GM23338 (cell line): ENCODE data around the gene LTBP2. TPM values are rescaled to one million over a fixed set of nuclear protein-coding genes. Genes with fewer than 3 reads are reported as not detected.

Experiments
- ATAC-seq: fragments of 200-7000 bp; cut with Tn5 transposase; 3 replicates; pipeline ENCODE4 v1.9.1; 2020
- DNase-seq: peaks from one replicate; pipeline ENCODE4 v3.0.0-alpha.2; 2015; ENCODE audit warnings: low spot score
- H2AFZ ChIP-seq: fragments of 200-600 bp; sonication (generic); 2 replicates; pipeline ENCODE4 v1.8.0; 2016; ENCODE audit warnings: antibody characterized with exemption, mild to moderate bottlenecking, moderate library complexity
- H3F3A ChIP-seq: fragments of 200-600 bp; sonication (generic); replicated peaks from 2 replicates; pipeline ENCODE4 v1.8.0; 2017; ENCODE audit warnings: antibody characterized with exemption, mixed run types, low read depth
- H3K27ac ChIP-seq: fragments of 200-600 bp; sonication (generic); 2 replicates; pipeline ENCODE4 v1.6.1; 2016; ENCODE audit warnings: low read depth
- H3K27me3 ChIP-seq: fragments of 200-600 bp; sonication (generic); 2 replicates; pipeline ENCODE4 v1.8.0; 2016; ENCODE audit warnings: mild to moderate bottlenecking, mixed run types, moderate library complexity; ENCODE audit not compliant: insufficient read depth
- H3K36me3 ChIP-seq: fragments of 200-600 bp; sonication (generic); 2 replicates; pipeline ENCODE4 v1.8.0; 2016; ENCODE audit warnings: mild to moderate bottlenecking; ENCODE audit not compliant: insufficient read depth
- H3K4me1 ChIP-seq: fragments of 200-600 bp; sonication (generic); 2 replicates; pipeline ENCODE4 v1.8.0; 2016; ENCODE audit warnings: mild to moderate bottlenecking, moderate library complexity; ENCODE audit not compliant: insufficient read depth
- H3K4me2 ChIP-seq: fragments of 200-600 bp; sonication (generic); 2 replicates; pipeline ENCODE4 v1.7.1; 2017; ENCODE audit warnings: mixed run types
- H3K4me3 ChIP-seq: fragments of 200-600 bp; sonication (generic); 2 replicates; pipeline ENCODE4 v1.6.1; 2016; ENCODE audit warnings: mixed run types
- H3K79me2 ChIP-seq: fragments of 200-600 bp; sonication (generic); replicated peaks from 2 replicates; pipeline ENCODE4 v1.8.0; 2017; ENCODE audit warnings: mild to moderate bottlenecking; ENCODE audit not compliant: insufficient read depth
- H3K9me2 ChIP-seq: fragments of 200-600 bp; sonication (generic); 2 replicates; pipeline ENCODE4 v1.8.0; 2017; ENCODE audit not compliant: insufficient read depth
- H4K20me1 ChIP-seq: fragments of 200-600 bp; sonication (generic); replicated peaks from 2 replicates; pipeline ENCODE4 v1.8.0; 2017; ENCODE audit warnings: mild to moderate bottlenecking; ENCODE audit not compliant: insufficient read depth
- H3K27ac Mint-ChIP-seq: 2 replicates; pipeline ENCODE4 v1.8.0; 2020; ENCODE audit warnings: inconsistent platforms, mild to moderate bottlenecking, moderate library complexity, mixed read lengths
- H3K27me3 Mint-ChIP-seq: 3 replicates; pipeline ENCODE4 v1.8.0; 2022; ENCODE audit warnings: low read depth, mild to moderate bottlenecking, moderate library complexity, mixed read lengths, inconsistent platforms; ENCODE audit not compliant: insufficient read depth, poor library complexity
- H3K36me3 Mint-ChIP-seq: 3 replicates; pipeline ENCODE4 v1.8.0; 2021; ENCODE audit warnings: low read depth, mild to moderate bottlenecking, inconsistent platforms, moderate library complexity, mixed read lengths
- H3K4me1 Mint-ChIP-seq: 3 replicates; pipeline ENCODE4 v1.8.0; 2020; ENCODE audit warnings: mild to moderate bottlenecking, inconsistent platforms, mixed read lengths
- H3K4me3 Mint-ChIP-seq: 3 replicates; pipeline ENCODE4 v1.8.0; 2021; ENCODE audit warnings: moderate library complexity, mild to moderate bottlenecking, inconsistent platforms, mixed read lengths
- H3K9me3 Mint-ChIP-seq: 3 replicates; pipeline ENCODE4 v1.8.0; 2020; ENCODE audit warnings: moderate library complexity, mild to moderate bottlenecking, inconsistent platforms, mixed read lengths
- CREB1 ChIP-seq: fragments of 250-450 bp; sonication (Bioruptor Pico); IDR thresholded peaks from 2 replicates; pipeline ENCODE4 v1.5.0; 2020; ENCODE audit warnings: low read depth, mild to moderate bottlenecking, moderate library complexity
- EZH2phosphoT487 ChIP-seq: fragments of 200-600 bp; sonication (generic); IDR thresholded peaks from one replicate; pipeline ENCODE4 v1.8.1; 2018; ENCODE audit warnings: antibody characterized with exemption; ENCODE audit not compliant: unreplicated experiment
- JUNB ChIP-seq: IDR thresholded peaks from one replicate; pipeline ENCODE4 v1.6.1; 2016; ENCODE audit warnings: antibody characterized with exemption; ENCODE audit not compliant: unreplicated experiment
- NANOG ChIP-seq: IDR thresholded peaks from 2 replicates; pipeline ENCODE4 v1.6.1; 2016; ENCODE audit warnings: antibody characterized with exemption, borderline replicate concordance
- POLR2AphosphoS5 ChIP-seq: IDR thresholded peaks from 2 replicates; pipeline ENCODE4 v1.6.1; 2016; ENCODE audit warnings: antibody characterized with exemption, low read depth
- STAT1 ChIP-seq: IDR thresholded peaks from one replicate; pipeline ENCODE4 v1.6.1; 2016; ENCODE audit warnings: antibody characterized with exemption; ENCODE audit not compliant: unreplicated experiment
- ZNF114 ChIP-seq: fragments of 250-450 bp; sonication (Bioruptor Pico); IDR thresholded peaks from 2 replicates; pipeline ENCODE4 v1.5.0; 2020; ENCODE audit warnings: mild to moderate bottlenecking, moderate library complexity
- polyA plus RNA-seq: library from polyadenylated mRNA; unstranded; fragments of >200 nt; fragmentation: Nextera tagmentation; extraction: Ambion mirVana; gene quantifications from 2 replicates; pipeline ENCODE4 v1.2.1, GENCODE V29; 2016
- total RNA-seq: library from RNA; depleted of rRNA; stranded (reverse); fragments of >200 nt; shearing (Covaris generic); gene quantifications from 2 replicates; pipeline ENCODE4 v1.2.3, GENCODE V29; 2014
- TF ChIP-seq, protein P1 (sequence below): IDR thresholded peaks from one replicate; pipeline ENCODE4 v1.6.1; 2018; ENCODE audit warnings: antibody characterized with exemption; ENCODE audit not compliant: unreplicated experiment
- TF ChIP-seq, protein P2 (sequence below), 2 experiments: fragments of 200-600 bp in 1 of 2; sonication (generic) in 1 of 2; conservative IDR thresholded peaks; 2 replicates each; pipeline versions ENCODE4 v1.5.1 to v1.6.1; 2016 to 2017; ENCODE audit warnings: antibody characterized with exemption in 2 of 2, low read depth in 2 of 2, mild to moderate bottlenecking in 2 of 2, moderate library complexity in 1 of 2

LTBP2 gene
- total and polyA plus RNA-seq, 2 experiments from 2014 or later: 0.27 to 0.49 TPM

DNA sequence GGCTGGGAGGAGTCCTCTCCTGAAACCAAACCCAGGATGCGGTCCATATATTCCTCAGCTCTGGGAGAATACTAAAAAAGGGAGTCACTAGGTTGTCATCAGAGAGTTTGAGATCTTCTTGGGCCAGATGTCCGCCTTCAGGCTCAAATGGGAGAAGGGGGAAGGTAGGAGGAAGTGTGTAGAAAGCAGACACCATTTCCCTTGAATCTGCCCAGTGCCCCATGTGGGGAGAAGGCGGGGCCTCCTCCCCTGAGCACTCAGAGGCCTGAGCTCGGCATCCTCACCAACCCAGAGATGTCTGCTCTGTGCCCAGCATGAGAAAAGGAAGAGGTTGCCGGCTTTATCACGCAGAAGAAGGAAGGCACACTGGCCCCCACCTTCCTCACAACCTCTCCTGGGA is 37.3 kb downstream of the LTBP2 start (continued):
- TF ChIP-seq, protein P1, sequence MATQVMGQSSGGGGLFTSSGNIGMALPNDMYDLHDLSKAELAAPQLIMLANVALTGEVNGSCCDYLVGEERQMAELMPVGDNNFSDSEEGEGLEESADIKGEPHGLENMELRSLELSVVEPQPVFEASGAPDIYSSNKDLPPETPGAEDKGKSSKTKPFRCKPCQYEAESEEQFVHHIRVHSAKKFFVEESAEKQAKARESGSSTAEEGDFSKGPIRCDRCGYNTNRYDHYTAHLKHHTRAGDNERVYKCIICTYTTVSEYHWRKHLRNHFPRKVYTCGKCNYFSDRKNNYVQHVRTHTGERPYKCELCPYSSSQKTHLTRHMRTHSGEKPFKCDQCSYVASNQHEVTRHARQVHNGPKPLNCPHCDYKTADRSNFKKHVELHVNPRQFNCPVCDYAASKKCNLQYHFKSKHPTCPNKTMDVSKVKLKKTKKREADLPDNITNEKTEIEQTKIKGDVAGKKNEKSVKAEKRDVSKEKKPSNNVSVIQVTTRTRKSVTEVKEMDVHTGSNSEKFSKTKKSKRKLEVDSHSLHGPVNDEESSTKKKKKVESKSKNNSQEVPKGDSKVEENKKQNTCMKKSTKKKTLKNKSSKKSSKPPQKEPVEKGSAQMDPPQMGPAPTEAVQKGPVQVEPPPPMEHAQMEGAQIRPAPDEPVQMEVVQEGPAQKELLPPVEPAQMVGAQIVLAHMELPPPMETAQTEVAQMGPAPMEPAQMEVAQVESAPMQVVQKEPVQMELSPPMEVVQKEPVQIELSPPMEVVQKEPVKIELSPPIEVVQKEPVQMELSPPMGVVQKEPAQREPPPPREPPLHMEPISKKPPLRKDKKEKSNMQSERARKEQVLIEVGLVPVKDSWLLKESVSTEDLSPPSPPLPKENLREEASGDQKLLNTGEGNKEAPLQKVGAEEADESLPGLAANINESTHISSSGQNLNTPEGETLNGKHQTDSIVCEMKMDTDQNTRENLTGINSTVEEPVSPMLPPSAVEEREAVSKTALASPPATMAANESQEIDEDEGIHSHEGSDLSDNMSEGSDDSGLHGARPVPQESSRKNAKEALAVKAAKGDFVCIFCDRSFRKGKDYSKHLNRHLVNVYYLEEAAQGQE: no peak

DNA sequence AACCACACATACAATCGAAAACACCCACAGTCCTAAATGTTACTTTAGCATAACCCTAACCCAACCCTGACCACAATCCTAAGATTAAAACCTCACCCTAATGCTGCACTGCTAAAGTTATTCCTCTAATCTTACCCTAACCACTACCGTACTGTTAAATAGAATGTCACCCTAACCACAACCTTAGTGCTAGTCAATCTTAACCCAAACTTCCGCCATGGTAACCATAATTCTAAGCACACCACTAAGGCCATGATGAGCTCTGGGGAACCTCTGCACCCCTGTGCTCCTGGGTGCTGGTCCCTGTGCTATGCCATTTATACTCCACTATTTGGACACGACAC is 38.0 kb downstream of the LTBP2 start:
- Mint-ChIP-seq H3K27ac (no peak overlapping the region), H3K9me3 (no peaks in the 10 kb centered on the region), H3K36me3 (no peaks in the 10 kb centered on the region), H3K27me3 (peaks cover 13% of the 10 kb centered on the region), H3K4me1 (peaks cover 31% of the 10 kb centered on the region; the same call in 2 of the 3 replicates), H3K4me3 (no peak overlapping the region)
- Histone ChIP-seq H3K4me1 (no peaks in the 10 kb centered on the region), H3K9me2 (no peaks in the 10 kb centered on the region), H3K4me3 (no peak overlapping the region), H3K27ac (no peak overlapping the region), H2AFZ (no peak overlapping the region; the same call in 1 of the 2 replicates), H3F3A (no peaks in the 10 kb centered on the region), H3K4me2 (no peak overlapping the region), H4K20me1 (no peaks in the 10 kb centered on the region), H3K36me3 (no peaks in the 10 kb centered on the region), H3K79me2 (no peaks in the 10 kb centered on the region), H3K27me3 (no peaks in the 10 kb centered on the region)
- no peak for DNase-seq
- TF ChIP-seq ZNF114 (CRISPR knock-in tag): no peak
- no peak for TF ChIP-seq STAT1
- TF ChIP-seq, protein P2, sequence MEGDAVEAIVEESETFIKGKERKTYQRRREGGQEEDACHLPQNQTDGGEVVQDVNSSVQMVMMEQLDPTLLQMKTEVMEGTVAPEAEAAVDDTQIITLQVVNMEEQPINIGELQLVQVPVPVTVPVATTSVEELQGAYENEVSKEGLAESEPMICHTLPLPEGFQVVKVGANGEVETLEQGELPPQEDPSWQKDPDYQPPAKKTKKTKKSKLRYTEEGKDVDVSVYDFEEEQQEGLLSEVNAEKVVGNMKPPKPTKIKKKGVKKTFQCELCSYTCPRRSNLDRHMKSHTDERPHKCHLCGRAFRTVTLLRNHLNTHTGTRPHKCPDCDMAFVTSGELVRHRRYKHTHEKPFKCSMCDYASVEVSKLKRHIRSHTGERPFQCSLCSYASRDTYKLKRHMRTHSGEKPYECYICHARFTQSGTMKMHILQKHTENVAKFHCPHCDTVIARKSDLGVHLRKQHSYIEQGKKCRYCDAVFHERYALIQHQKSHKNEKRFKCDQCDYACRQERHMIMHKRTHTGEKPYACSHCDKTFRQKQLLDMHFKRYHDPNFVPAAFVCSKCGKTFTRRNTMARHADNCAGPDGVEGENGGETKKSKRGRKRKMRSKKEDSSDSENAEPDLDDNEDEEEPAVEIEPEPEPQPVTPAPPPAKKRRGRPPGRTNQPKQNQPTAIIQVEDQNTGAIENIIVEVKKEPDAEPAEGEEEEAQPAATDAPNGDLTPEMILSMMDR (conservative IDR thresholded peaks at IDR 0.05; ENCODE audit: low read depth in 2 of 2): no peak
- TF ChIP-seq CREB1 (CRISPR knock-in tag): no peak
- no peak for TF ChIP-seq JUNB
- no peak for TF ChIP-seq POLR2AphosphoS5
- TF ChIP-seq NANOG: no peak
- TF ChIP-seq EZH2phosphoT487: no peak
- no peak for ATAC-seq
